Endothelial cell of umbilical vein (primary cell): Measurements from ENCODE around the gene TNRC6C. TPM values are rescaled to one million over a fixed set of nuclear protein-coding genes. Genes with fewer than 3 reads are reported as not detected.

Experiments
- BruUV-seq: library from RNA; stranded (reverse); fragments of 400-500 nt; replicated peaks from 2 replicates; lab custom pipeline; 2021; lab: Mats Ljungman, UMichigan
- CTCF ChIA-PET: fragments of 300-600, 350-600 bp; sonication (Branson Sonifier 250); formaldehyde crosslinking; loops from one replicate; lab custom pipeline; 2021; ENCODE audit warnings: antibody characterized with exemption, inconsistent platforms; lab: Charles Lee
- POLR2A ChIA-PET: fragments of 300-600, 350-600 bp; sonication (Branson Sonifier 250); formaldehyde crosslinking; loops from one replicate; lab custom pipeline; 2021; ENCODE audit warnings: antibody characterized with exemption, inconsistent platforms; lab: Charles Lee
- DNase-seq: peaks from one replicate; pipeline ENCODE4 v3.0.0-alpha.2; 2011; ENCODE audit warnings: low read depth, low spot score
- FAIRE-seq: peaks from 2 replicates; lab custom pipeline; 2011; peaks lifted over from hg19 to GRCh38; lab: Jason Lieb, UNC
- H2AFZ ChIP-seq: 2 replicates; pipeline ENCODE4 v1.6.0; 2012; ENCODE audit warnings: low read depth, low read length, control low read depth, inconsistent platforms
- H3K27ac ChIP-seq: 2 replicates; pipeline ENCODE4 v1.5.1; 2011; ENCODE audit warnings: low read depth, mild to moderate bottlenecking, control low read depth, low read length, moderate library complexity; ENCODE audit not compliant: insufficient read depth
- H3K27me3 ChIP-seq, 2 experiments: 2 replicates each; pipeline versions ENCODE4 v1.6.0 to v1.6.1; 2011; ENCODE audit warnings: low read length in 2 of 2, mixed read lengths in 1 of 2; ENCODE audit not compliant: control insufficient read depth in 2 of 2, insufficient read depth in 2 of 2
- H3K36me3 ChIP-seq, 2 experiments: 2 replicates in 1 of 2; 3 replicates in 1 of 2; pipeline ENCODE4 v1.5.1; 2011; ENCODE audit warnings: low read length in 2 of 2, mild to moderate bottlenecking in 1 of 2, moderate library complexity in 1 of 2; ENCODE audit not compliant: control insufficient read depth in 2 of 2, insufficient read depth in 2 of 2; ENCODE audit errors: extremely low read depth in 1 of 2
- H3K4me1 ChIP-seq: 3 replicates; pipeline ENCODE4 v1.5.1; 2011; ENCODE audit warnings: mild to moderate bottlenecking, low read length; ENCODE audit not compliant: control insufficient read depth, insufficient read depth; ENCODE audit errors: extremely low read depth
- H3K4me2 ChIP-seq: 2 replicates; pipeline ENCODE4 v1.6.1; 2011; ENCODE audit warnings: low read length, control low read depth, mixed read lengths; ENCODE audit not compliant: insufficient read depth
- H3K4me3 ChIP-seq, 3 experiments: fragments of 200-600 bp in 1 of 3; sonication (generic), shearing (Covaris generic) in 1 of 3; replicated peaks in 1 of 3; 2 replicates each; pipeline ENCODE4 v1.5.1; 2011 to 2016; ENCODE audit warnings: control low read depth in 3 of 3, low read length in 3 of 3, mild to moderate bottlenecking in 2 of 3, inconsistent platforms in 1 of 3, low read depth in 1 of 3, moderate library complexity in 1 of 3; ENCODE audit not compliant: insufficient read depth in 1 of 3
- H3K79me2 ChIP-seq: 2 replicates; pipeline ENCODE4 v1.6.0; 2012; ENCODE audit warnings: low read length, inconsistent platforms; ENCODE audit not compliant: control insufficient read depth, insufficient read depth
- H3K9ac ChIP-seq: replicated peaks from 2 replicates; pipeline ENCODE3; 2011; ENCODE audit warnings: low read length, control low read depth; ENCODE audit not compliant: insufficient read depth; ENCODE audit errors: extremely low read depth
- H3K9me1 ChIP-seq: replicated peaks from 3 replicates; pipeline ENCODE4 v1.6.0; 2011; ENCODE audit warnings: mild to moderate bottlenecking, low read length; ENCODE audit not compliant: control insufficient read depth, insufficient read depth; ENCODE audit errors: extremely low read depth
- H3K9me3 ChIP-seq: replicated peaks from 2 replicates; pipeline ENCODE4 v1.5.1; 2012; ENCODE audit warnings: low read length, inconsistent platforms; ENCODE audit not compliant: control insufficient read depth, insufficient read depth
- H4K20me1 ChIP-seq: replicated peaks from 2 replicates; pipeline ENCODE3; 2011; ENCODE audit warnings: mild to moderate bottlenecking, low read length; ENCODE audit not compliant: control insufficient read depth, insufficient read depth; ENCODE audit errors: extremely low read depth
- EZH2 ChIP-seq: IDR thresholded peaks from 2 replicates; pipeline ENCODE4 v1.6.1; 2012; ENCODE audit warnings: borderline replicate concordance, low read depth, mild to moderate bottlenecking, moderate library complexity, low read length, inconsistent platforms; ENCODE audit not compliant: severe bottlenecking
- FOS ChIP-seq: IDR thresholded peaks from 2 replicates; pipeline ENCODE4 v1.6.1; 2011; ENCODE audit warnings: mild to moderate bottlenecking, low read length, moderate library complexity, borderline replicate concordance; ENCODE audit not compliant: insufficient read depth
- GATA2 ChIP-seq: IDR thresholded peaks from 2 replicates; pipeline ENCODE4 v1.7.0; 2011; ENCODE audit warnings: low read depth, mild to moderate bottlenecking, moderate library complexity, mixed read lengths, low read length; ENCODE audit not compliant: insufficient read length, insufficient read depth
- JUN ChIP-seq: IDR thresholded peaks from 2 replicates; pipeline ENCODE4 v1.6.1; 2011; ENCODE audit warnings: borderline replicate concordance, low read depth; ENCODE audit not compliant: insufficient read length, insufficient read depth
- MYC ChIP-seq: IDR thresholded peaks from one replicate; pipeline ENCODE4 v1.6.1; 2011; ENCODE audit warnings: mild to moderate bottlenecking, low read depth, low read length
- POLR2A ChIP-seq: IDR thresholded peaks from 2 replicates; pipeline ENCODE4 v1.6.1; 2012; ENCODE audit warnings: low read depth, mild to moderate bottlenecking, control low read depth, low read length
- POLR2AphosphoS5 ChIP-seq: IDR thresholded peaks from 2 replicates; pipeline ENCODE4 v1.6.1; 2012; ENCODE audit warnings: low read depth, mild to moderate bottlenecking, control low read depth, low read length, moderate library complexity; ENCODE audit not compliant: insufficient read depth
- dilution Hi-C: fragments of 300-500 bp; cut with MboI; formaldehyde crosslinking; loops from one replicate; pipeline ENCODE4 v1.15.0; 2019; ENCODE audit warnings: low sequenced_read_pairs; ENCODE audit not compliant: extremely low pct_ligation_motif_present
- intact Hi-C: fragments of 100-400 bp; cut with micrococcal nuclease; formaldehyde crosslinking; loops from one replicate; pipeline ENCODE4 v1.10.0; 2022
- polyA plus RNA-seq, 4 experiments: library from polyadenylated mRNA; depleted of rRNA in 3 of 4; stranded (reverse) in 3 of 4; unstranded in 1 of 4; fragments of >200 nt; gene quantifications; 2 replicates each; pipeline versions ENCODE4 v1.2.1 to v1.2.3, GENCODE V29; 2011 to 2012; ENCODE audit warnings: missing spikeins in 1 of 4
- total RNA-seq: library from RNA; stranded (reverse); gene quantifications from 2 replicates; pipeline ENCODE4 v1.2.3, GENCODE V29; 2021
- TF ChIP-seq, protein P1 (sequence below): IDR thresholded peaks from 2 replicates; pipeline ENCODE4 v1.6.1; 2011; ENCODE audit not compliant: insufficient read depth, insufficient read length
- TF ChIP-seq, protein P2 (sequence below), 2 donors: IDR thresholded peaks; 1 replicate in 1 of 2; 2 replicates in 1 of 2; pipeline ENCODE4 v1.5.1; 2011; ENCODE audit warnings: low read length in 2 of 2, mild to moderate bottlenecking in 2 of 2, moderate library complexity in 2 of 2, control low read depth in 1 of 2, inconsistent platforms in 1 of 2, low read depth in 1 of 2; ENCODE audit not compliant: insufficient read depth in 1 of 2; ENCODE audit errors: extremely low read depth in 1 of 2

Gene TNRC6C
- total and polyA plus RNA-seq, 2 donors (not counting 3 experiments of a cell fraction or from before 2014, with no cell fraction given), result 2.1 to 17.5 TPM

DNA sequence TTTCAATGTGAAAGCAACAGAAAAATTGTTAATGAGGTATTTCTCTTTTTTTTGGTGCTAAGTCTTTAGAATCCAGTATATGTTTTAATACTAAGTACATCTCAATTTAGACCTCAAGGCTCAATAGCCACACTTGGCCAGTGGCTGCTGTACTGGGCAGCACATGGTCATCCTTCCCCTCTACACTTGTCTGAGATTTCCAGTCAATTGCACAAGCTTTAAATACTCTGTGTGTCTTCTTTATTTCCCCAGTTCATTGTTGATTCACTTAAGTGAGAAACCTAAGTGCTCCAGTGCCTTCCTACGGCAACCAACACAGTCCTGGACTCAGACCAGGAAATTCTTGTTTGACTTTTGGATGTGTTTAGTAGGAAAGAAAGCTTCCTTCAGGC, 62.2 kb downstream of the TNRC6C start:
- ChIA-PET CTCF (interaction anchor here (0.8 to 5.3 kb wide), 7 partner anchors 9 to 230 kb away, joined by 3 to 116 read pairs (median 18); no protein-coding TSS in a partner anchor), POLR2A (no interaction called here)
- H3K27ac ChIP-seq, result no peak overlapping the region
- TF ChIP-seq, protein P1, sequence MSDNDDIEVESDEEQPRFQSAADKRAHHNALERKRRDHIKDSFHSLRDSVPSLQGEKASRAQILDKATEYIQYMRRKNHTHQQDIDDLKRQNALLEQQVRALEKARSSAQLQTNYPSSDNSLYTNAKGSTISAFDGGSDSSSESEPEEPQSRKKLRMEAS, result no peak
- H3K4me3 ChIP-seq, result no peak overlapping the region
- no peaks in the 10 kb centered on the region for H3K36me3 ChIP-seq
- H3K27me3 ChIP-seq, result no peaks in the 10 kb centered on the region
- intact Hi-C loops (no loop called here), dilution Hi-C loops (no loop called here)
- no peak for DNase-seq
- H3K9me1 ChIP-seq, result no peaks in the 10 kb centered on the region
- H4K20me1 ChIP-seq, result no peaks in the 10 kb centered on the region
- no peak for FAIRE-seq
- H3K4me1 ChIP-seq, result no peaks in the 10 kb centered on the region
- H3K79me2 ChIP-seq, result no peaks in the 10 kb centered on the region
- BruUV-seq, result no TSS peak
- H3K4me2 ChIP-seq, result no peak overlapping the region
- H3K9me3 ChIP-seq, result no peaks in the 10 kb centered on the region
- no peak overlapping the region for H2AFZ ChIP-seq
- no peak overlapping the region for H3K9ac ChIP-seq

DNA sequence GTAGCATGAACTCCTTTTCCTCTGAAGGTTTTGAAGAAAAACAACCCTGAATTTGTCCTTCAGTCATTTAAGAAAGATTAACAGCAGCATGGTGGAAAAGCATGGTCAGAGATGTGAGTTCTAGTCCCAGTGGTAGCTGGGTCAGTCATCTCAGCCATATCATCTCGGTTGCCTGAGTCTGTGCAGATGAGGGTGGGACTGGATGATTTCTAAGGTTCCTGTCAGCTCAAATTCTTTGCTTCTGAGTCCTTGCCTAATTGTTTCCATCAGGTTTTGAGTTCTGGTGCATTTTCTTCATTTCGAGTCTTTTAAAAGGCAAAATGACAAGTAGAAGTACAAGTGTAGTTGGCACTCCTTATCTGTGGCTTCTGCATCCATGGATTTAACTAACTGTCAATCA, 63.9 kb downstream of the TNRC6C start:
- no TSS peak for BruUV-seq
- ChIA-PET CTCF (interaction anchor here (0.8 to 1.9 kb wide), 3 partner anchors 8 to 63 kb away, joined by 4 to 7 read pairs (median 5); no protein-coding TSS in a partner anchor), POLR2A (no interaction called here)

More for the DNA sequence above, 63.9 kb downstream of the TNRC6C start:
- Histone ChIP-seq H3K9me3 (no peaks in the 10 kb centered on the region), H3K27me3 (no peaks in the 10 kb centered on the region), H3K4me2 (no peak overlapping the region), H3K9me1 (no peaks in the 10 kb centered on the region), H3K27ac (no peak overlapping the region), H3K79me2 (no peaks in the 10 kb centered on the region), H3K4me1 (no peaks in the 10 kb centered on the region), H3K9ac (no peak overlapping the region), H3K36me3 (no peaks in the 10 kb centered on the region), H4K20me1 (no peaks in the 10 kb centered on the region), H2AFZ (no peak overlapping the region), H3K4me3 (no peak overlapping the region)
- FAIRE-seq (no peak), DNase-seq (no peak)
- TF ChIP-seq MYC (no peak), GATA2 (no peak), POLR2A (no peak), POLR2AphosphoS5 (no peak), EZH2 (no peak), FOS (no peak), JUN (no peak)
- TF ChIP-seq, protein P2, sequence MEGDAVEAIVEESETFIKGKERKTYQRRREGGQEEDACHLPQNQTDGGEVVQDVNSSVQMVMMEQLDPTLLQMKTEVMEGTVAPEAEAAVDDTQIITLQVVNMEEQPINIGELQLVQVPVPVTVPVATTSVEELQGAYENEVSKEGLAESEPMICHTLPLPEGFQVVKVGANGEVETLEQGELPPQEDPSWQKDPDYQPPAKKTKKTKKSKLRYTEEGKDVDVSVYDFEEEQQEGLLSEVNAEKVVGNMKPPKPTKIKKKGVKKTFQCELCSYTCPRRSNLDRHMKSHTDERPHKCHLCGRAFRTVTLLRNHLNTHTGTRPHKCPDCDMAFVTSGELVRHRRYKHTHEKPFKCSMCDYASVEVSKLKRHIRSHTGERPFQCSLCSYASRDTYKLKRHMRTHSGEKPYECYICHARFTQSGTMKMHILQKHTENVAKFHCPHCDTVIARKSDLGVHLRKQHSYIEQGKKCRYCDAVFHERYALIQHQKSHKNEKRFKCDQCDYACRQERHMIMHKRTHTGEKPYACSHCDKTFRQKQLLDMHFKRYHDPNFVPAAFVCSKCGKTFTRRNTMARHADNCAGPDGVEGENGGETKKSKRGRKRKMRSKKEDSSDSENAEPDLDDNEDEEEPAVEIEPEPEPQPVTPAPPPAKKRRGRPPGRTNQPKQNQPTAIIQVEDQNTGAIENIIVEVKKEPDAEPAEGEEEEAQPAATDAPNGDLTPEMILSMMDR (IDR thresholded peaks at IDR 0.05; ENCODE audit: extremely low read depth in 1 of 2, insufficient read depth in 1 of 2, low read depth in 1 of 2, low read length in 2 of 2), result no peak
- TF ChIP-seq, protein P1, result no peak
- dilution Hi-C loops, result no loop called here
- intact Hi-C loops, result no loop called here
